ENCODE results near the gene GNL2. TPM values are rescaled to one million over a fixed set of nuclear protein-coding genes. Genes with fewer than 3 reads are reported as not detected.

The GNL2 gene
- total RNA-seq, 1 experiment from 2014 or later = 106 TPM

GRCh38 chr1:37636435-37636834 is 40.7 kb upstream of the GNL2 start:
- no peak overlapping the region for H3T11ph ChIP-seq (ENCODE audit: low read length)
- Mint-ChIP-seq H3K36me3 (ENCODE audit: insufficient read depth in 1 of 3, low read depth in 3 of 3) (peaks cover 0 to 1% (median 0%) of the 10 kb centered on the region in 3 experiments; a peak in 1 of 7 replicates), H3K9me3 (no peaks in the 10 kb centered on the region; a peak in 1 of 5 replicates), H3K4me1 (peaks cover 12 to 26% of the 10 kb centered on the region in 2 experiments; a peak in 3 of 4 replicates), H3K4me3 (no peak overlapping the region), H3K27me3 (ENCODE audit: low read depth) (peaks cover 29% of the 10 kb centered on the region), H3K27ac (no peak overlapping the region)
- no peaks in the 10 kb centered on the region for H4K20me1 ChIP-seq (ENCODE audit: control insufficient read depth, insufficient read depth, insufficient read length)
- H2BK12ac ChIP-seq (ENCODE audit: insufficient read length, low read depth, low read length) = no peak overlapping the region
- TF ChIP-seq, protein P1, sequence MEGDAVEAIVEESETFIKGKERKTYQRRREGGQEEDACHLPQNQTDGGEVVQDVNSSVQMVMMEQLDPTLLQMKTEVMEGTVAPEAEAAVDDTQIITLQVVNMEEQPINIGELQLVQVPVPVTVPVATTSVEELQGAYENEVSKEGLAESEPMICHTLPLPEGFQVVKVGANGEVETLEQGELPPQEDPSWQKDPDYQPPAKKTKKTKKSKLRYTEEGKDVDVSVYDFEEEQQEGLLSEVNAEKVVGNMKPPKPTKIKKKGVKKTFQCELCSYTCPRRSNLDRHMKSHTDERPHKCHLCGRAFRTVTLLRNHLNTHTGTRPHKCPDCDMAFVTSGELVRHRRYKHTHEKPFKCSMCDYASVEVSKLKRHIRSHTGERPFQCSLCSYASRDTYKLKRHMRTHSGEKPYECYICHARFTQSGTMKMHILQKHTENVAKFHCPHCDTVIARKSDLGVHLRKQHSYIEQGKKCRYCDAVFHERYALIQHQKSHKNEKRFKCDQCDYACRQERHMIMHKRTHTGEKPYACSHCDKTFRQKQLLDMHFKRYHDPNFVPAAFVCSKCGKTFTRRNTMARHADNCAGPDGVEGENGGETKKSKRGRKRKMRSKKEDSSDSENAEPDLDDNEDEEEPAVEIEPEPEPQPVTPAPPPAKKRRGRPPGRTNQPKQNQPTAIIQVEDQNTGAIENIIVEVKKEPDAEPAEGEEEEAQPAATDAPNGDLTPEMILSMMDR (conservative IDR thresholded peaks at IDR 0.05) = no peak
- H2BK5ac ChIP-seq (ENCODE audit: insufficient read length, low read length) = no peak overlapping the region
- H4K91ac ChIP-seq (ENCODE audit: insufficient read length, low read depth, low read length) = no peak overlapping the region
- H2AK5ac ChIP-seq (ENCODE audit: insufficient read length, low read length) = no peak overlapping the region
- H3K9ac ChIP-seq (ENCODE audit: extremely low read depth, insufficient read length, low read length) = no peak overlapping the region
- no peaks in the 10 kb centered on the region for H3K9me3 ChIP-seq (ENCODE audit: control insufficient read depth, low read depth, low read length)
- no peak overlapping the region for H2BK20ac ChIP-seq (ENCODE audit: low read depth, low read length, poor library complexity, severe bottlenecking)
- no peak overlapping the region for H2BK15ac ChIP-seq (ENCODE audit: low read depth, low read length)
- DNase-seq = no peak
- no peak overlapping the region for H3K56ac ChIP-seq (ENCODE audit: insufficient read length, low read depth, low read length)
- peaks cover 9% of the 10 kb centered on the region for H3K23me2 ChIP-seq (ENCODE audit: insufficient read length, low read depth, low read length, poor library complexity, severe bottlenecking)
- peaks cover 65% of the 10 kb centered on the region for H3K27me3 ChIP-seq (ENCODE audit: insufficient read depth, low read length)
- H3K14ac ChIP-seq (ENCODE audit: insufficient read depth, low read length) = no peak overlapping the region
- H3K27ac ChIP-seq (ENCODE audit: insufficient read length, low read depth, low read length) = no peak overlapping the region
- H3K4ac ChIP-seq (ENCODE audit: low read depth, low read length) = no peak overlapping the region
- H3K79me2 ChIP-seq (ENCODE audit: insufficient read depth, low read length) = no peaks in the 10 kb centered on the region
- H4K5ac ChIP-seq (ENCODE audit: insufficient read length, low read depth, low read length) = no peak overlapping the region
- H3K79me1 ChIP-seq (ENCODE audit: insufficient read depth, low read depth, low read length, poor library complexity, severe bottlenecking) = no peaks in the 10 kb centered on the region
- H2BK120ac ChIP-seq (ENCODE audit: low read depth, low read length, poor library complexity, severe bottlenecking) = no peak overlapping the region
- no peak overlapping the region for H3K18ac ChIP-seq (ENCODE audit: insufficient read length, low read depth, low read length)
- no peak overlapping the region for H2AFZ ChIP-seq (ENCODE audit: low read length)
- no peaks in the 10 kb centered on the region for H3K4me1 ChIP-seq (ENCODE audit: insufficient read depth, low read length)
- no peak overlapping the region for H3K23ac ChIP-seq (ENCODE audit: insufficient read length, low read depth, low read length)
- WGBS (ENCODE audit: extremely low coverage, insufficient read length, low lambda C conversion rate) = no CpG with 5 or more reads among the region's 6 CpGs
- H4K8ac ChIP-seq (replicated peaks; ENCODE audit: insufficient read length, low read depth, low read length) = no peak overlapping the region
- H3K4me2 ChIP-seq (ENCODE audit: insufficient read depth, insufficient read length, low read length) = no peak overlapping the region

Data from H9 (cell line).